Activated CD4-positive, alpha-beta memory T cell treated with anti-CD3 and anti-CD28 coated beads for 36 hours (primary cell): Measurements from ENCODE around the gene KXD1. TPM values are rescaled to one million over a fixed set of nuclear protein-coding genes. Genes with fewer than 3 reads are reported as not detected.
"Not testable (repeated sequence)": the region's sequence is repeated elsewhere in the genome, so short reads cannot be mapped to it uniquely, and the experiment has no call there.

Experiments used
- CTCF ChIA-PET: fragments of 350-600 bp; sonication (Branson Sonifier 250); formaldehyde crosslinking; loops from one replicate; lab custom pipeline; 2021; ENCODE audit warnings: antibody characterized with exemption, inconsistent platforms; lab: Charles Lee
- POLR2A ChIA-PET: fragments of 350-600 bp; sonication (Branson Sonifier 250); formaldehyde crosslinking; loops from one replicate; lab custom pipeline; 2021; ENCODE audit warnings: antibody characterized with exemption; lab: Charles Lee
- DNase-seq: peaks from one replicate; pipeline ENCODE4 v3.0.0-alpha.2; 2020
- H3K27ac Mint-ChIP-seq: one replicate; pipeline ENCODE4 v1.8.0; 2021; ENCODE audit warnings: mixed read lengths
- H3K27me3 Mint-ChIP-seq: one replicate; pipeline ENCODE4 v1.8.0; 2021; ENCODE audit warnings: mixed read lengths
- H3K36me3 Mint-ChIP-seq: one replicate; pipeline ENCODE4 v1.8.0; 2021; ENCODE audit warnings: mixed read lengths
- H3K4me1 Mint-ChIP-seq: one replicate; pipeline ENCODE4 v1.8.0; 2021; ENCODE audit warnings: low read depth, mixed read lengths
- H3K4me3 Mint-ChIP-seq: one replicate; pipeline ENCODE4 v1.8.0; 2021; ENCODE audit warnings: mild to moderate bottlenecking, mixed read lengths
- H3K9me3 Mint-ChIP-seq: one replicate; pipeline ENCODE4 v1.8.0; 2021; ENCODE audit warnings: mixed read lengths
- intact Hi-C: fragments of 100-400 bp; cut with micrococcal nuclease; formaldehyde crosslinking; loops from one replicate; pipeline ENCODE4 v1.15.1; 2023
- total RNA-seq, 2 experiments: library from RNA; stranded (reverse); gene quantifications; one replicate each; pipeline ENCODE4 v1.2.3, GENCODE V29; 2021

KXD1 gene
- total RNA-seq, 2 experiments from 2014 or later, result 112 to 114 TPM

GRCh38 chr19:18536475-18536874 lies 21.2 kb upstream of the KXD1 start:
- no peaks in the 10 kb centered on the region for H3K9me3 Mint-ChIP-seq
- H3K27ac Mint-ChIP-seq, result no peak overlapping the region
- peaks cover 5% of the 10 kb centered on the region for H3K4me1 Mint-ChIP-seq
- H3K27me3 Mint-ChIP-seq, result no peaks in the 10 kb centered on the region
- intact Hi-C loops, result no loop called here
- CTCF ChIA-PET, result no interaction called here
- DNase-seq, result no peak
- peaks cover 30% of the 10 kb centered on the region for H3K36me3 Mint-ChIP-seq
- no peak overlapping the region for H3K4me3 Mint-ChIP-seq
- POLR2A ChIA-PET, result no interaction called here

GRCh38 chr19:18537431-18537830 lies 20.2 kb upstream of the KXD1 start:
- ChIA-PET CTCF (no interaction called here), POLR2A (no interaction called here)
- no peak for DNase-seq
- Mint-ChIP-seq H3K27ac (no peak overlapping the region), H3K4me3 (no peak overlapping the region), H3K27me3 (no peaks in the 10 kb centered on the region), H3K9me3 (no peaks in the 10 kb centered on the region), H3K36me3 (peaks cover 29% of the 10 kb centered on the region), H3K4me1 (peaks cover 13% of the 10 kb centered on the region)
- intact Hi-C loops, result no loop called here

- ChIA-PET POLR2A (no interaction called here), CTCF (no interaction called here)
- intact Hi-C loops, result no loop called here
- Mint-ChIP-seq H3K36me3 (peaks cover 25% of the 10 kb centered on the region), H3K27me3 (no peaks in the 10 kb centered on the region), H3K4me3 (no peak overlapping the region), H3K27ac (no peak overlapping the region), H3K9me3 (no peaks in the 10 kb centered on the region), H3K4me1 (peaks cover 15% of the 10 kb centered on the region)
- no peak for DNase-seq
Measured at GRCh38 chr19:18538115-18538514, 19.6 kb upstream of the KXD1 start.

GRCh38 chr19:18539372-18539771 lies 18.3 kb upstream of the KXD1 start:
- CTCF ChIA-PET, result no interaction called here
- no peak for DNase-seq
- no peak overlapping the region for H3K27ac Mint-ChIP-seq
- intact Hi-C loops, result no loop called here
- no peaks in the 10 kb centered on the region for H3K9me3 Mint-ChIP-seq
- H3K36me3 Mint-ChIP-seq, result peaks cover 24% of the 10 kb centered on the region
- POLR2A ChIA-PET, result interaction anchor here (1.2 kb wide), 1 partner anchor 18 kb away, joined by 3 read pairs; the partner anchor contains the start of gene KXD1
- peaks cover 20% of the 10 kb centered on the region for H3K4me1 Mint-ChIP-seq
- H3K4me3 Mint-ChIP-seq, result no peak overlapping the region
- H3K27me3 Mint-ChIP-seq, result no peaks in the 10 kb centered on the region

- H3K27ac Mint-ChIP-seq, DNase-seq, H3K9me3 Mint-ChIP-seq, H3K27me3 Mint-ChIP-seq, CTCF ChIA-PET, H3K4me3 Mint-ChIP-seq: not testable (repeated sequence)
- Mint-ChIP-seq H3K36me3 (peaks cover 22% of the 10 kb centered on the region), H3K4me1 (peaks cover 23% of the 10 kb centered on the region)
- intact Hi-C loops, result loop anchor here (5.0 kb wide), 2 partner anchors 47 to 98 kb away; partner anchors contain the start of gene REX1BD
- POLR2A ChIA-PET, result interaction anchor here (0.8 kb wide), 1 partner anchor 35 kb away, joined by 4 read pairs; no protein-coding TSS in a partner anchor
Measured at GRCh38 chr19:18540200-18540599, 17.5 kb upstream of the KXD1 start.

- Mint-ChIP-seq H3K27me3 (no peaks in the 10 kb centered on the region), H3K36me3 (peaks cover 20% of the 10 kb centered on the region), H3K4me3 (no peak overlapping the region), H3K27ac (peak overlapping the region; percentile 18), H3K4me1 (peaks cover 23% of the 10 kb centered on the region), H3K9me3 (no peaks in the 10 kb centered on the region)
- intact Hi-C loops, result loop anchor here (5.0 kb wide), 2 partner anchors 46 to 99 kb away; partner anchors contain the start of gene REX1BD
- CTCF ChIA-PET, result interaction anchor here (0.7 kb wide), 1 partner anchor 32 kb away, joined by 3 read pairs; no protein-coding TSS in a partner anchor
- POLR2A ChIA-PET, result interaction anchor here (0.6 to 1.2 kb wide), 2 partner anchors 10 to 21 kb away, joined by 3 read pairs; no protein-coding TSS in a partner anchor
- DNase-seq, result peak; percentile 48
Measured at GRCh38 chr19:18541258-18541991, 16.2 kb upstream of the KXD1 start.

GRCh38 chr19:18541992-18542940 lies 15.4 kb upstream of the KXD1 start:
- ChIA-PET POLR2A (interaction anchor here (0.6 to 2.7 kb wide), 4 partner anchors 11 to 29 kb away, joined by 3 to 14 read pairs (median 3); partner anchors contain the start of genes KXD1 and UBA52), CTCF (interaction anchor here (0.7 to 1.0 kb wide), 2 partner anchors 32 to 47 kb away, joined by 3 read pairs; no protein-coding TSS in a partner anchor)
- DNase-seq, result peak; percentile 23
- Mint-ChIP-seq H3K9me3 (no peaks in the 10 kb centered on the region), H3K36me3 (peaks cover 18% of the 10 kb centered on the region), H3K27me3 (no peaks in the 10 kb centered on the region), H3K4me3 (peak overlapping the region; percentile 88), H3K27ac (peak overlapping the region; percentile 84), H3K4me1 (peaks cover 23% of the 10 kb centered on the region)
- intact Hi-C loops, result loop anchor here (5.0 kb wide), 2 partner anchors 45 to 100 kb away; partner anchors contain the start of gene REX1BD

GRCh38 chr19:18542941-18543813 lies 14.5 kb upstream of the KXD1 start, which contains the start of gene FKBP8:
Gene FKBP8, minus strand, starts transcription at chr19:18543573. Its CDS starts 1,603 bp downstream, at chr19:18541970.
- Mint-ChIP-seq H3K27ac (peak within 1 kb of the TSS; percentile 98), H3K27me3 (no peaks in the 10 kb centered on the region)
- intact Hi-C loops, result loop anchor here (5.0 kb wide), 2 partner anchors 44 to 101 kb away; partner anchors contain the start of gene REX1BD

GRCh38 chr19:18543814-18544475 lies 13.7 kb upstream of the KXD1 start:
- H3K4me1 Mint-ChIP-seq, result peaks cover 23% of the 10 kb centered on the region
- peak; percentile 89 for DNase-seq
- intact Hi-C loops, result loop anchor here (1.0 to 5.0 kb wide), 6 partner anchors 13 to 102 kb away; partner anchors contain the start of genes ELL, KXD1, REX1BD and UBA52
- no peaks in the 10 kb centered on the region for H3K27me3 Mint-ChIP-seq
- H3K9me3 Mint-ChIP-seq, result no peaks in the 10 kb centered on the region
- ChIA-PET POLR2A (interaction anchor here (0.5 to 2.7 kb wide), 8 partner anchors 9 to 139 kb away, joined by 3 to 14 read pairs (median 4); partner anchors contain the start of genes CRTC1, ELL, KXD1 and REX1BD), CTCF (interaction anchor here (0.7 to 1.9 kb wide), 9 partner anchors 10 to 303 kb away, joined by 3 to 22 read pairs (median 4); partner anchors contain the start of genes ELL, KXD1, REX1BD and UBA52)
- peaks cover 10% of the 10 kb centered on the region for H3K36me3 Mint-ChIP-seq
- peak overlapping the region; percentile 89 for H3K4me3 Mint-ChIP-seq
- H3K27ac Mint-ChIP-seq, result peak overlapping the region; percentile 98

More at GRCh38 chr19:18542941-18543813, 14.5 kb upstream of the KXD1 start, which contains the start of gene FKBP8:
- POLR2A ChIA-PET, result interaction anchor here (0.6 to 2.7 kb wide), 7 partner anchors 10 to 46 kb away, joined by 3 to 14 read pairs (median 5); partner anchors contain the start of genes ELL, KXD1, REX1BD and UBA52
- H3K9me3 Mint-ChIP-seq, result no peaks in the 10 kb centered on the region
- peak; percentile 97 for DNase-seq
- CTCF ChIA-PET, result interaction anchor here (0.7 to 1.9 kb wide), 8 partner anchors 11 to 304 kb away, joined by 3 to 22 read pairs (median 4); partner anchors contain the start of genes ELL, KXD1 and REX1BD
- H3K4me3 Mint-ChIP-seq, result peak within 1 kb of the TSS; percentile 89
- H3K4me1 Mint-ChIP-seq, result peaks cover 23% of the 10 kb centered on the region
- peaks cover 12% of the 10 kb centered on the region for H3K36me3 Mint-ChIP-seq

GRCh38 chr19:18551631-18552030 lies 6.0 kb upstream of the KXD1 start:
- ChIA-PET CTCF (interaction anchor here (0.6 to 1.2 kb wide), 2 partner anchors 37 to 89 kb away, joined by 3 to 4 read pairs; partner anchors contain the start of gene REX1BD), POLR2A (interaction anchor here (0.6 kb wide), 1 partner anchor 271 kb away, joined by 3 read pairs; no protein-coding TSS in a partner anchor)
- Mint-ChIP-seq H3K9me3 (no peaks in the 10 kb centered on the region), H3K27me3 (no peaks in the 10 kb centered on the region), H3K4me1 (no peaks in the 10 kb centered on the region), H3K4me3 (no peak overlapping the region), H3K27ac (no peak overlapping the region), H3K36me3 (no peaks in the 10 kb centered on the region)
- intact Hi-C loops, result no loop called here
- DNase-seq, result no peak
